ENCODE measurements around the gene FADS6. TPM values are rescaled to one million over a fixed set of nuclear protein-coding genes. Genes with fewer than 3 reads are reported as not detected.

Gene FADS6
- total RNA-seq, 2 experiments from 2014 or later, result not detected

DNA sequence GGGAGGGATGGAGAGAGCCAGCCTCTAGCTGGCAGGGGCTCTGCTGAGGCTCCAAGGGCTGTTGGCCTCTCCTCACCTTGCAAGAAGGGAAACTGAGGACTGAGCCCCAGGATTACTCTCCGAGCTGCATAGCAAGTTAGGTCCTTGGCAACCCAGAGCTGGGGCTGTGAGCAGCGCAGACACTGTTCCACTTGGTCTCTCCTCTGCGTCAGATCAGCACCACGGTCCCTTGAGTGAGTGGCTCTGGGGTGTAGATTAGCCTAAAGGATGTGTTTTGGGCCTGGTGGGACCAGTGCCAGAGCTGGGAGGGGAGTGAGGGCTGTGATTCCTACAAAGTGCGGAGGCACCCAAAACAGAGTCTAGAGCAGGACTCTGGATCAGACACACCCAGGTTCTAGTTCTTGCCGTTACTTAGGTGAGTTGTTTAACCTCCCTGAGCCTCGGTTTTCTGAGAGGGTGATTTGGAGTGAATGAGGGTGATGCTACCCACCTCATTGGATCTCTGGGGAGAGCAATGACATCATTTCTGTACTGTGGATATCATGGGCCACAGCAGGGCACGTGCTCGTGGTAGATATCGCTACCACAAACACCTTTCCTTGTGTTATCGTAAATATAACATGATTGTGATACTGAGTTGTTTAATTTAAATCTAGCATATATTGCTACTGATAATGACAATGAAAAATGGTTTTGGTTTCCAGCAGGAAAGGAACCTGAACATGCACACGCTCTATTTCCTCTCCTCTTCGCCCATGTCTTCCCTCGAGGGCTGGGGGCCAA lies 8.1 kb upstream of the FADS6 start:
- CTCF ChIA-PET, result interaction anchor here (1.2 kb wide), 1 partner anchor 60 kb away, joined by 3 read pairs; no protein-coding TSS in a partner anchor
- no peak for ATAC-seq
- H3K27ac Mint-ChIP-seq, result no peak overlapping the region

GRCh38 chr17:74900208-74900607 lies 6.8 kb upstream of the FADS6 start:
- Mint-ChIP-seq H3K4me3 (no peak overlapping the region), H3K9me3 (ENCODE audit: insufficient read depth) (no peaks in the 10 kb centered on the region), H3K27me3 (ENCODE audit: low read depth) (peaks cover 29% of the 10 kb centered on the region), H3K27ac (no peak overlapping the region), H3K4me1 (ENCODE audit: low read depth) (no peaks in the 10 kb centered on the region), H3K36me3 (ENCODE audit: low read depth) (no peaks in the 10 kb centered on the region)
- ATAC-seq (no peak), DNase-seq (no peak)
- POLR2A ChIA-PET, result no interaction called here
- CTCF ChIA-PET, result no interaction called here

More for the DNA sequence above, 8.1 kb upstream of the FADS6 start:
- Mint-ChIP-seq H3K27me3 (ENCODE audit: low read depth) (peaks cover 21% of the 10 kb centered on the region), H3K9me3 (ENCODE audit: insufficient read depth) (no peaks in the 10 kb centered on the region), H3K4me3 (no peak overlapping the region), H3K36me3 (ENCODE audit: low read depth) (no peaks in the 10 kb centered on the region), H3K4me1 (ENCODE audit: low read depth) (no peaks in the 10 kb centered on the region)
- POLR2A ChIA-PET, result no interaction called here
- DNase-seq, result no peak

DNA sequence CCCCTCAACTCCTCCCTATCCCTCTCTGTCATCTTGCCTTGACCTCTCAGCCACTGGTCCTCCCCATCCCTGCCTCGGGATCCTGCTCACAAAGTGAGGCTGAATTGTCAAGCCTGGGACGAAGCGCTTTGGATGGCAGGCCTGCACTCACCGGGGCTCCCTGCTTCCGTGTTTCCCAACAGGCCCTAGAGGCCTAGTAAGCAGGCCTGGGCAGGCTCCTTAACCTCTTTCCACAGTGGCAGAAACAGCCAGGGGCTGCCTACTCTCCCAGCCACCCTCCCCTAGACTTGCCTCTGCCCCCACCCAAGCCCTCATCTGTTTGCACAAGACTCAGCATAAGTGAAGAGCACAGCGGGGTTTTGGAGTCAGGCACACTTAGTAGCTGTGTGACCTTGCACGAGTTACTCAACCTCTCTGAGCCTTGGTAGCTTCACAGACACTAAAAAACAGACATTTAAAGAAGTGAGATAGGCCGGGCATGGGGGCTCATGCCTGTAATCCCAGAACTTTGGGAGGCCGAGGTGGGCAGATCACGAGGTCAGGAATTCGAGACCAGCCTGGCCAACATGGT lies 5.0 kb upstream of the FADS6 start:
- DNase-seq (no peak), ATAC-seq (no peak)
- CTCF ChIA-PET, result no interaction called here
- POLR2A ChIA-PET, result no interaction called here
- Mint-ChIP-seq H3K36me3 (ENCODE audit: low read depth) (no peaks in the 10 kb centered on the region), H3K27ac (no peak overlapping the region), H3K4me1 (ENCODE audit: low read depth) (peaks cover 3% of the 10 kb centered on the region), H3K4me3 (no peak overlapping the region), H3K9me3 (ENCODE audit: insufficient read depth) (no peaks in the 10 kb centered on the region), H3K27me3 (ENCODE audit: low read depth) (peaks cover 37% of the 10 kb centered on the region)

DNA sequence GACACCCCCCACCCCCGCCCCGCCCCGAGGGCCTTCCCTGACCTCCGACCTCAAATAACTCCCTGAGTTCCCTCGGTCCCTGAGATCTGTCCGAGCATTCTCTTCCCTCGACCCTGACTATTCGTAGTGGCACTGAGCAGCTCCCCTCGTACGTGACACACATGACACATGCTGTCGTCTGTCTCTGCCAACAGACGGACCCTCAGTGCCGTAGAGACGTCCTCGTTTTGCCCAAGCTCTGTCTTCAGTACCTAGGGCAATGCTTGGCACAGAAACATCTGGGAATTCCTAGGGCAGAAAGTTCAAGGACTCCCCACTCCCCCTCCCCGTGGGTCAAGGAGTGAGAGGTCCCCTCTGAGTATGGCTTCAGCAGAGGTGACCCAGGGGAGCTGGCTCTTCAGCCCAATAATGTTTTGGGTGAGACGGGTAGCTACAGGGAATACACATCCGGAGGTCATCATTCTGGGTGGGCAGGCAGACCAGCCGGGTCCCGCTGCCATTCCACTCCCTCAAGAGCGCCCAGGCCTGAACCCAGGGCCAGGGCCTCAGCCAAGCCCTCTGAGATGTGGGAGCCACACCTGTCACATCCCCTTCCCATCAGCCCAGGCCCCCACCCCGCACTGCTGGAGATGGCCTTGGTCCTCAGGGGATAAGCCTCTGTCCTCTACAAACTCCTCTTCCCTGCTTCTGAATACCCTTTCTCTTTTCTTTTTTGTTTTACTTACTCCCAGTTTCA lies 671 bp upstream of the FADS6 start:
- H3K27ac Mint-ChIP-seq, result no peak overlapping the region
- H3K36me3 Mint-ChIP-seq (ENCODE audit: low read depth), result no peaks in the 10 kb centered on the region
- H3K9me3 Mint-ChIP-seq (ENCODE audit: insufficient read depth), result no peaks in the 10 kb centered on the region
- ChIA-PET CTCF (no interaction called here), POLR2A (no interaction called here)
- peaks cover 3% of the 10 kb centered on the region for H3K4me1 Mint-ChIP-seq (ENCODE audit: low read depth)
- peaks cover 47% of the 10 kb centered on the region for H3K27me3 Mint-ChIP-seq (ENCODE audit: low read depth)
- H3K4me3 Mint-ChIP-seq, result no peak overlapping the region
- DNase-seq, result no peak
- ATAC-seq, result no peak

DNA sequence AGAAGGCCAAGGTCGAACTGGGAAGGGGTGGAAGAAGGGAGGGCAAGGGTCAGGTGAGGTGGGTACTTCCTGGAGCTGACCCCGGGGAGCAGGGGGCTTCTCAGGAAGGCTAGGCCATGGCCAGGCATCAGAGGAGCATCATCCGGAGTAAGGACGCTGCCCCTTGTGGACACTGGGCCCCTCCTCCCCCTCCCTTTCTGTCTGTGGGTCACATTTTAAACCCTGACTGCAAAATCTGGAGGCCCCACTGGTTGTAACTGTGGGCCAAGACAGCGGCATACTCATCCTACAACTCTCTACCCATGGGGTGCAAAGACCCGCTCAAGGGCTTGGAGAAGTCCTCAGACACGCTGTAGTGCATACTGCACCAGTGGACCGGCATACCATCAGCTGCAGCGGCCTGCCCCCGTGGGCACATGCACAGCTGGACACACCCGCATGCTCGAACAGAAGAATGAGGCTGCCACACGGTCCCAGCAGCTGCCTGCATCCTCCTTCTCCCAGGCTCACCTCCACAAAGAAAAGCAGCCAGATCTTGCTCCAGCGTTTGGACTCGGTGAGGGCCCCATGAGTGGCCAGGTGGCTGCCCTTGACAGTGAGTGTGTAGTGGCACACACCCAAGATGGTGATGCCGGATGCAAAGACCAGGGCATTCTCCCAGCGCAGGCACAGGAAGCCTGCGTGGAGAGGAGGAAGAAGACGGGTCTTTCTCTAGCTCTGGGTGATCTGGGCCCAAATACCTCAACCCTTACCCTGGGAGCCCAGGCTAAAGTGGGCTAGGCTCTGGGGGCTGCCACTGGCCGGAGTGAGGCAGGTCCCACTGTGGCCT lies 1.2 kb downstream of the FADS6 start:
- Mint-ChIP-seq H3K27me3 (ENCODE audit: low read depth) (peaks cover 41% of the 10 kb centered on the region), H3K4me3 (no peak overlapping the region), H3K9me3 (ENCODE audit: insufficient read depth) (no peaks in the 10 kb centered on the region), H3K27ac (no peak overlapping the region), H3K4me1 (ENCODE audit: low read depth) (peaks cover 3% of the 10 kb centered on the region), H3K36me3 (ENCODE audit: low read depth) (no peaks in the 10 kb centered on the region)
- POLR2A ChIA-PET, result no interaction called here
- no peak for ATAC-seq
- no peak for DNase-seq
- CTCF ChIA-PET, result interaction anchor here (1.0 kb wide), 1 partner anchor 14 kb away, joined by 3 read pairs; no protein-coding TSS in a partner anchor

- POLR2A ChIA-PET, result no interaction called here
- H3K27me3 Mint-ChIP-seq (ENCODE audit: low read depth), result peaks cover 36% of the 10 kb centered on the region
Measured at GRCh38 chr17:74890554-74890953, 2.9 kb downstream of the FADS6 start.

DNA sequence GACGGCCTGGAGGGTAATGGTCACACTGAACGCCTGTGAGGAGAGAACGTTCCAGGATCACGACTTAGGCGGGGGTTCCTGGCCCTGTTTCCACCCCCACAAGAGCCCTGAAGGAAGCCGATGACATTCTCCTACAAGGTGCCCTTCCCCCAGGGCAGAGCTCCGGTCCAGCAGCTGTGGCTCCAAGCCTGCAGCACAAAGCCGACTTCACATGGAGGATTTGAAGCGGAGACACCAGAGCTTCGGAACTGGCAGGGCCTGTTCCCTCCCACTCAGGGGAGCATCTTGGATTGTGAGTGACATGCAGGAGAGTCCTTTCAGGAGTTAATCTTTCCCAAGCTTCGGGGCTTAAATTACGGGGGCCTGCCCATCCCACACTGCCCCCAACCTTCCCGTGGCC lies 5.0 kb downstream of the FADS6 start:
- Mint-ChIP-seq H3K4me3 (no peak overlapping the region), H3K9me3 (ENCODE audit: insufficient read depth) (no peaks in the 10 kb centered on the region), H3K36me3 (ENCODE audit: low read depth) (no peaks in the 10 kb centered on the region), H3K4me1 (ENCODE audit: low read depth) (no peaks in the 10 kb centered on the region), H3K27me3 (ENCODE audit: low read depth) (peaks cover 20% of the 10 kb centered on the region), H3K27ac (no peak overlapping the region)
- no peak for ATAC-seq
- POLR2A ChIA-PET, result interaction anchor here (2.3 kb wide), 1 partner anchor 16 kb away, joined by 7 read pairs; the partner anchor contains the start of gene FDXR
- DNase-seq, result no peak
- CTCF ChIA-PET, result no interaction called here

More at GRCh38 chr17:74890554-74890953, 2.9 kb downstream of the FADS6 start:
- no peak for ATAC-seq
- Mint-ChIP-seq H3K4me1 (ENCODE audit: low read depth) (peaks cover 3% of the 10 kb centered on the region), H3K36me3 (ENCODE audit: low read depth) (no peaks in the 10 kb centered on the region), H3K4me3 (no peak overlapping the region), H3K27ac (no peak overlapping the region), H3K9me3 (ENCODE audit: insufficient read depth) (no peaks in the 10 kb centered on the region)
- CTCF ChIA-PET, result no interaction called here
- DNase-seq, result no peak

DNA sequence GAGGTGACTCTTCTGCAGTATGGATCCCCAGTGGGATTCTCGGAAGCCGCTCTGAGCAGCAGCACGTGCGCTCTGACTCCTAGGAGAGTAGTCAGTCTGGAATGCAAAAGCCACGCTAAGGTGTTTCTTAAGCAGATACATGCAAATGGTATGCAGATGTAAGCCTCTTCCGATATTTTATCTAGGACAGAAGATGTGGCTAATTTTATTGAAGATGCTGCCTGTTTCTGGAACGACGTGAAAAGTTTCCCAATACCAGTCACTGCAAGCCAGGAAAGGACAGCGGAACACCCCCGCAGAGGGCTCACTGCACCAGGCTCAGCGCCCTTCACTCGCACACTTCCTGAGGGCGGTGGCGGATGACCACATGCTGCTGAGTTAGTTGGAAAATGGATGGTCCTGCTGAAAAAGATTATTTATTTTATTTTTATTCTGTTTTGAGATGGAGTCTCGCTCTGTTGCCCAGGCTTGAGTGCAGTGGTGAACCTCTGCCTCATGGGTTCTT lies 10.1 kb downstream of the FADS6 start:
- no peaks in the 10 kb centered on the region for H3K36me3 Mint-ChIP-seq (ENCODE audit: low read depth)
- peaks cover 9% of the 10 kb centered on the region for H3K27me3 Mint-ChIP-seq (ENCODE audit: low read depth)
- CTCF ChIA-PET, result no interaction called here
- ATAC-seq (no peak), DNase-seq (no peak)
- POLR2A ChIA-PET, result no interaction called here
- no peak overlapping the region for H3K4me3 Mint-ChIP-seq
- H3K27ac Mint-ChIP-seq, result no peak overlapping the region
- H3K9me3 Mint-ChIP-seq (ENCODE audit: insufficient read depth), result no peaks in the 10 kb centered on the region
- H3K4me1 Mint-ChIP-seq (ENCODE audit: low read depth), result no peaks in the 10 kb centered on the region

DNA sequence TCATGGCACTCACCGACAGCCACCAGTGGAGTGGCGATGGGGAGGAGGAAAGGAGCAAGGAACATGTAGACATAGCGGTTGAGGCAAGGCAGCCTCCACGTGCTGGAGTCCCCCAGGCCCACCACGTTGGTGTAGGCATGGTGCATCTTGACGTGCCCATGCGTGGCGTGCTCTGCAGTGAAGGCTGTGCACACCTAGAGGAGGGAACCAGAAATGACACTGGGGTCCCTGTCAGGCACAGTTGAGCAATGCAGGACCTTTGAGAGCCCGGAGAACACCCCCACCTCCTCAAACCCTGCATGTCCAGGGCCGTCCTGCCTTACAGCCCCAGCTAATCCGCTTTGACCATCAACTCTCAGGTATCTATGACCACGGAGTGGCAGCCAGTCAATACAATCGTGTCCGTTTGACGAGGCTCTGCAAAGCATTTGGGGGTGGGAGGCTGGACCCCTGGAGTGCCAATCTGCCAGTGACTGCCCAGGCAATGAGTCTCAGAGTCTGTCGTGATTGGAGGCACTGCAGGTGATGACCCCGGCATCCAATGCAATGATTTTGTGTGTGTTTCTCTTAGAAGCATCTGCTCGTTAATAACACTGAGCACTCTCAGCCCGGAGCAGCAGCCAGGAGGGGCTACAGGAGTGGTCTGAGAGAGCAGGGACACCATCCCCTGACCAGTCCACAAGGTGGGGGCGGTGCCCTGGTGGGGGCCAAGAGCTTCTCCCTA lies 10.8 kb downstream of the FADS6 start:
- H3K27me3 Mint-ChIP-seq (ENCODE audit: low read depth), result peaks cover 9% of the 10 kb centered on the region
- POLR2A ChIA-PET, result interaction anchor here (1.6 kb wide), 1 partner anchor 9 kb away, joined by 9 read pairs; the partner anchor contains the start of gene FDXR

GRCh38 chr17:74881073-74881472 lies 12.4 kb downstream of the FADS6 start:
- ATAC-seq (no peak), DNase-seq (no peak)
- POLR2A ChIA-PET, result interaction anchor here (0.7 to 1.6 kb wide), 2 partner anchors 8 to 50 kb away, joined by 3 to 9 read pairs; partner anchors contain the start of gene FDXR
- CTCF ChIA-PET, result interaction anchor here (0.6 to 1.6 kb wide), 3 partner anchors 19 to 539 kb away, joined by 3 to 4 read pairs (median 4); no protein-coding TSS in a partner anchor
- Mint-ChIP-seq H3K36me3 (ENCODE audit: low read depth) (no peaks in the 10 kb centered on the region), H3K27me3 (ENCODE audit: low read depth) (peaks cover 5% of the 10 kb centered on the region), H3K4me3 (no peak overlapping the region), H3K9me3 (ENCODE audit: insufficient read depth) (no peaks in the 10 kb centered on the region), H3K27ac (no peak overlapping the region), H3K4me1 (ENCODE audit: low read depth) (no peaks in the 10 kb centered on the region)

More for the DNA sequence above, 10.8 kb downstream of the FADS6 start:
- Mint-ChIP-seq H3K4me1 (ENCODE audit: low read depth) (no peaks in the 10 kb centered on the region), H3K9me3 (ENCODE audit: insufficient read depth) (no peaks in the 10 kb centered on the region), H3K36me3 (ENCODE audit: low read depth) (no peaks in the 10 kb centered on the region), H3K27ac (no peak overlapping the region), H3K4me3 (no peak overlapping the region)
- DNase-seq, result no peak
- CTCF ChIA-PET, result interaction anchor here (1.2 kb wide), 1 partner anchor 17 kb away, joined by 3 read pairs; no protein-coding TSS in a partner anchor
- ATAC-seq, result no peak

GRCh38 chr17:74879308-74879707 lies 14.1 kb downstream of the FADS6 start:
- POLR2A ChIA-PET, result no interaction called here
- H3K4me3 Mint-ChIP-seq, result no peak overlapping the region
- H3K9me3 Mint-ChIP-seq (ENCODE audit: insufficient read depth), result no peaks in the 10 kb centered on the region
- CTCF ChIA-PET, result interaction anchor here (1.6 kb wide), 1 partner anchor 88 kb away, joined by 4 read pairs; no protein-coding TSS in a partner anchor
- DNase-seq (no peak), ATAC-seq (no peak)
- peaks cover 5% of the 10 kb centered on the region for H3K27me3 Mint-ChIP-seq (ENCODE audit: low read depth)
- H3K27ac Mint-ChIP-seq, result no peak overlapping the region
- no peaks in the 10 kb centered on the region for H3K36me3 Mint-ChIP-seq (ENCODE audit: low read depth)
- H3K4me1 Mint-ChIP-seq (ENCODE audit: low read depth), result peaks cover 6% of the 10 kb centered on the region

All from activated CD8-positive, alpha-beta T cell treated with anti-CD3 and anti-CD28 coated beads, Interleukin-2, amount 10 ng/mL, durations not matched to agents 7 days and 5 days (primary cell).